Measurements from ENCODE around the gene MEGF11.

- no peak for TF ChIP-seq POLR2A (IDR thresholded peaks at IDR 0.05)
- TF ChIP-seq, protein P1, sequence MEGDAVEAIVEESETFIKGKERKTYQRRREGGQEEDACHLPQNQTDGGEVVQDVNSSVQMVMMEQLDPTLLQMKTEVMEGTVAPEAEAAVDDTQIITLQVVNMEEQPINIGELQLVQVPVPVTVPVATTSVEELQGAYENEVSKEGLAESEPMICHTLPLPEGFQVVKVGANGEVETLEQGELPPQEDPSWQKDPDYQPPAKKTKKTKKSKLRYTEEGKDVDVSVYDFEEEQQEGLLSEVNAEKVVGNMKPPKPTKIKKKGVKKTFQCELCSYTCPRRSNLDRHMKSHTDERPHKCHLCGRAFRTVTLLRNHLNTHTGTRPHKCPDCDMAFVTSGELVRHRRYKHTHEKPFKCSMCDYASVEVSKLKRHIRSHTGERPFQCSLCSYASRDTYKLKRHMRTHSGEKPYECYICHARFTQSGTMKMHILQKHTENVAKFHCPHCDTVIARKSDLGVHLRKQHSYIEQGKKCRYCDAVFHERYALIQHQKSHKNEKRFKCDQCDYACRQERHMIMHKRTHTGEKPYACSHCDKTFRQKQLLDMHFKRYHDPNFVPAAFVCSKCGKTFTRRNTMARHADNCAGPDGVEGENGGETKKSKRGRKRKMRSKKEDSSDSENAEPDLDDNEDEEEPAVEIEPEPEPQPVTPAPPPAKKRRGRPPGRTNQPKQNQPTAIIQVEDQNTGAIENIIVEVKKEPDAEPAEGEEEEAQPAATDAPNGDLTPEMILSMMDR (IDR thresholded peaks at IDR 0.05) = no peak
Measured at GRCh38 chr15:66284271-66284670, 30.7 kb upstream of the MEGF11 start.
